ENCODE results near the gene HECTD2. TPM values are rescaled to one million over a fixed set of nuclear protein-coding genes. Genes with fewer than 3 reads are reported as not detected.

Gene HECTD2
- total and polyA plus RNA-seq, 9 of the 15 experiments (the other 6 are each of a cell fraction or from before 2014, with no cell fraction given), result 1.3 to 5.9 (median 3.9) TPM

DNA sequence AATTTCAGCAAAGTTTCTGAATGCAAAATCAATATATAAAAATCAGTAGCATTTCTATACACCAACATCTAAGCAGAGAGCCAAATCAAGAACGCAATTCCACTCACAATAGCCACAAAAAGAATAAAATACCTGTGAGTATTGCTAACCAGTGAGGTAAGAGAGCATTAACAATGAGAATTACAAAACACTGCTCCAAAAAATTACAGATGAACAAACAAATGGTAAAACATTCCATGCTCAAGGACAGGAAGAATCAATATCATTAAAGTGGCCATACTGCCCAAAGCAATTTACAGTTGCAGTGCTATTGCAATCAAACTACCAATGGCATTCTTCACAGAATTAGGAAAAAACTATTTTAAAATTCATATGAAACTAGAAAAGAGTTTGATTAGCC, 61.5 kb downstream of the HECTD2 start:
- FAIRE-seq (no peak), ATAC-seq (no peak), DNase-seq (ENCODE audit: extremely low read depth in 1 of 4, low spot score in 3 of 4) (no peak)
- Histone ChIP-seq H3K9me1 (ENCODE audit: control insufficient read depth, insufficient read depth, low read length) (no peaks in the 10 kb centered on the region), H3K4me2 (ENCODE audit: insufficient read depth, low read length) (no peak overlapping the region), H3K79me2 (ENCODE audit: control insufficient read depth, insufficient read depth, low read length) (no peaks in the 10 kb centered on the region), H3K4me3 (no peak overlapping the region), H3K4me1 (replicated peaks in 1 of 2; ENCODE audit: control insufficient read depth in 2 of 2, insufficient read depth in 2 of 2, low read length in 2 of 2) (no peaks in the 10 kb centered on the region), H3K9me3 (replicated peaks; ENCODE audit: control insufficient read depth, insufficient read depth, low read depth, low read length) (no peaks in the 10 kb centered on the region), H3K27me3 (ENCODE audit: control insufficient read depth in 2 of 2, insufficient read depth in 2 of 2, low read length in 2 of 2) (no peaks in the 10 kb centered on the region), H4K20me1 (replicated peaks; ENCODE audit: control insufficient read depth, insufficient read depth, low read length) (no peaks in the 10 kb centered on the region), H2AFZ (ENCODE audit: low read depth, low read length) (no peak overlapping the region), H3K36me3 (ENCODE audit: control insufficient read depth, insufficient read depth, low read length) (no peaks in the 10 kb centered on the region), H3K9ac (ENCODE audit: insufficient read depth in 1 of 2, low read depth in 2 of 2, low read length in 2 of 2) (no peak overlapping the region), H3K27ac (ENCODE audit: extremely low read depth, low read depth, low read length) (no peak overlapping the region)
- in situ Hi-C loops (cut with MboI), result no loop called here
- POLR2A ChIA-PET, result no interaction called here
- TF ChIP-seq, protein P1, sequence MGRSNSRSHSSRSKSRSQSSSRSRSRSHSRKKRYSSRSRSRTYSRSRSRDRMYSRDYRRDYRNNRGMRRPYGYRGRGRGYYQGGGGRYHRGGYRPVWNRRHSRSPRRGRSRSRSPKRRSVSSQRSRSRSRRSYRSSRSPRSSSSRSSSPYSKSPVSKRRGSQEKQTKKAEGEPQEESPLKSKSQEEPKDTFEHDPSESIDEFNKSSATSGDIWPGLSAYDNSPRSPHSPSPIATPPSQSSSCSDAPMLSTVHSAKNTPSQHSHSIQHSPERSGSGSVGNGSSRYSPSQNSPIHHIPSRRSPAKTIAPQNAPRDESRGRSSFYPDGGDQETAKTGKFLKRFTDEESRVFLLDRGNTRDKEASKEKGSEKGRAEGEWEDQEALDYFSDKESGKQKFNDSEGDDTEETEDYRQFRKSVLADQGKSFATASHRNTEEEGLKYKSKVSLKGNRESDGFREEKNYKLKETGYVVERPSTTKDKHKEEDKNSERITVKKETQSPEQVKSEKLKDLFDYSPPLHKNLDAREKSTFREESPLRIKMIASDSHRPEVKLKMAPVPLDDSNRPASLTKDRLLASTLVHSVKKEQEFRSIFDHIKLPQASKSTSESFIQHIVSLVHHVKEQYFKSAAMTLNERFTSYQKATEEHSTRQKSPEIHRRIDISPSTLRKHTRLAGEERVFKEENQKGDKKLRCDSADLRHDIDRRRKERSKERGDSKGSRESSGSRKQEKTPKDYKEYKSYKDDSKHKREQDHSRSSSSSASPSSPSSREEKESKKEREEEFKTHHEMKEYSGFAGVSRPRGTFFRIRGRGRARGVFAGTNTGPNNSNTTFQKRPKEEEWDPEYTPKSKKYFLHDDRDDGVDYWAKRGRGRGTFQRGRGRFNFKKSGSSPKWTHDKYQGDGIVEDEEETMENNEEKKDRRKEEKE (IDR thresholded peaks at IDR 0.05; ENCODE audit: borderline replicate concordance in 1 of 2, control insufficient read depth in 1 of 2, low read depth in 2 of 2, low read length in 1 of 2), result no peak
- 31% methylated on average over 1 of the region's 1 CpG for WGBS (ENCODE audit: insufficient coverage, low coverage, missing lambda C conversion rate)
- no TSS peak for BruUV-seq (replicated peaks)
- intact Hi-C loops (cut with micrococcal nuclease), result no loop called here
- CTCF ChIA-PET (ENCODE audit: low intra/inter-chr PET ratio), result no interaction called here

DNA sequence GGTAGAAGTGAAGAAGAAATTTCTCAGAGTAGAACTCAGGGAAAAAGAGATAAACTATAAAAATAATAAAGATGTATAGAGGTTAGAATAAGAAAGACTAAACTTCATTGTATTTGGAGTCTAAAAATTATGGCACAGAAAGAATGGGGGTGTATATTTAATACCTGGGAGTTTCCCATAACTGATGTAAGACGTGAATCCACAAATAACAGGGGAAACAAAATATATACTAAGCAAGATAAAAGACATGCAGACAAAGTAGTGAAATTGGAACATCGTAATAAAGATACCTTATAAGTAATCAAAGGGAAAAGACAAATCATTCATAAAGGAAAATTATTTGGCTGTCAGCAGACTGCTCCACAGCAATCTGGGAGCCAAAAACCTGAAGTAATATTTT, 62.8 kb downstream of the HECTD2 start:
- H3K9me1 ChIP-seq (ENCODE audit: control insufficient read depth, insufficient read depth, low read length), result no peaks in the 10 kb centered on the region
- TF ChIP-seq HNRNPUL1 (IDR thresholded peaks at IDR 0.05; ENCODE audit: low read length) (no peak), LEF1 (IDR thresholded peaks at IDR 0.05) (no peak)
- H3K9ac ChIP-seq (ENCODE audit: insufficient read depth in 1 of 2, low read depth in 2 of 2, low read length in 2 of 2), result no peak overlapping the region
- no peaks in the 10 kb centered on the region for H3K4me1 ChIP-seq (replicated peaks in 1 of 2; ENCODE audit: control insufficient read depth in 2 of 2, insufficient read depth in 2 of 2, low read length in 2 of 2)
- no peak overlapping the region for H2AFZ ChIP-seq (ENCODE audit: low read depth, low read length)
- no peaks in the 10 kb centered on the region for H4K20me1 ChIP-seq (replicated peaks; ENCODE audit: control insufficient read depth, insufficient read depth, low read length)
- 36% methylated on average over 2 of the region's 2 CpGs for WGBS (ENCODE audit: insufficient coverage, low coverage, missing lambda C conversion rate)
- ChIA-PET POLR2A (no interaction called here), CTCF (ENCODE audit: low intra/inter-chr PET ratio) (no interaction called here)
- in situ Hi-C loops (cut with MboI) (no loop called here), intact Hi-C loops (cut with micrococcal nuclease) (no loop called here)
- DNase-seq (ENCODE audit: extremely low read depth in 1 of 4, low spot score in 3 of 4) (no peak), ATAC-seq (no peak), FAIRE-seq (no peak)
- no peaks in the 10 kb centered on the region for H3K27me3 ChIP-seq (ENCODE audit: control insufficient read depth in 2 of 2, insufficient read depth in 2 of 2, low read length in 2 of 2)
- no peaks in the 10 kb centered on the region for H3K9me3 ChIP-seq (replicated peaks; ENCODE audit: control insufficient read depth, insufficient read depth, low read depth, low read length)
- no peaks in the 10 kb centered on the region for H3K36me3 ChIP-seq (ENCODE audit: control insufficient read depth, insufficient read depth, low read length)
- BruUV-seq (replicated peaks), result no TSS peak
- no peaks in the 10 kb centered on the region for H3K79me2 ChIP-seq (ENCODE audit: control insufficient read depth, insufficient read depth, low read length)
- H3K4me3 ChIP-seq, result no peak overlapping the region
- no peak overlapping the region for H3K4me2 ChIP-seq (ENCODE audit: insufficient read depth, low read length)
- no peak overlapping the region for H3K27ac ChIP-seq (ENCODE audit: extremely low read depth, low read depth, low read length)

All from K562 (cell line).